H1 (cell line): ENCODE data around the gene GRID2. TPM values are rescaled to one million over a fixed set of nuclear protein-coding genes. Genes with fewer than 3 reads are reported as not detected.
A peak's percentile ranks its signal among the peaks of the same experiment; 100 is the strongest.

Experiments used
- CTCF ChIA-PET: fragments of 300-600 bp; sonication (Branson Sonifier 250); formaldehyde crosslinking; loops from one replicate; lab custom pipeline; 2021; ENCODE audit not compliant: partially characterized antibody; lab: Charles Lee
- POLR2A ChIA-PET: fragments of 300-600 bp; sonication (Branson Sonifier 250); formaldehyde crosslinking; loops from one replicate; lab custom pipeline; 2021; ENCODE audit warnings: inconsistent platforms; ENCODE audit not compliant: partially characterized antibody; lab: Charles Lee
- DNase-seq, 2 experiments: peaks; one replicate each; pipeline versions ENCODE4 v3.0.0 to v3.0.0-alpha.2; 2010 to 2022; ENCODE audit warnings: low spot score in 2 of 2, low read depth in 1 of 2, mixed read lengths in 1 of 2
- FAIRE-seq: peaks from 2 replicates; lab custom pipeline; 2011; peaks lifted over from hg19 to GRCh38; lab: Jason Lieb, UNC
- H2AFZ ChIP-seq: 2 replicates; pipeline ENCODE4 v1.8.1; 2012; ENCODE audit warnings: low read length, inconsistent platforms
- H2AK5ac ChIP-seq: 2 replicates; pipeline ENCODE4 v1.6.1; 2013; ENCODE audit warnings: low read depth, low read length
- H2BK120ac ChIP-seq: replicated peaks from 2 replicates; pipeline ENCODE3; 2013; ENCODE audit warnings: low read depth, low read length, inconsistent platforms
- H2BK12ac ChIP-seq: 2 replicates; pipeline ENCODE4 v1.6.1; 2013; ENCODE audit warnings: low read depth, low read length
- H2BK15ac ChIP-seq: 2 replicates; pipeline ENCODE4 v1.6.1; 2013; ENCODE audit warnings: low read length
- H2BK20ac ChIP-seq: 2 replicates; pipeline ENCODE4 v1.6.1; 2013; ENCODE audit warnings: low read length
- H2BK5ac ChIP-seq: 2 replicates; pipeline ENCODE4 v1.6.1; 2013; ENCODE audit warnings: low read depth, low read length
- H3K14ac ChIP-seq: 2 replicates; pipeline ENCODE4 v1.6.1; 2013; ENCODE audit warnings: inconsistent platforms; ENCODE audit not compliant: insufficient read length
- H3K18ac ChIP-seq: 2 replicates; pipeline ENCODE4 v1.6.1; 2013; ENCODE audit warnings: low read length; ENCODE audit errors: extremely low read depth
- H3K23ac ChIP-seq: 2 replicates; pipeline ENCODE4 v1.6.1; 2013; ENCODE audit warnings: inconsistent platforms; ENCODE audit not compliant: insufficient read length
- H3K23me2 ChIP-seq: 2 replicates; pipeline ENCODE4 v1.6.1; 2013; ENCODE audit warnings: low read depth, low read length
- H3K27ac ChIP-seq: 2 replicates; pipeline ENCODE4 v1.6.1; 2011; ENCODE audit warnings: low read depth, low read length, inconsistent platforms
- H3K27me3 ChIP-seq, 4 experiments: replicated peaks in 1 of 4; 1 replicate in 1 of 4; 2 replicates in 3 of 4; pipeline versions ENCODE4 v1.6.1 to v1.8.1; 2011 to 2013; ENCODE audit warnings: low read length in 3 of 4, mild to moderate bottlenecking in 3 of 4, inconsistent platforms in 2 of 4, mixed read lengths in 2 of 4, moderate library complexity in 1 of 4; ENCODE audit not compliant: control insufficient read depth in 3 of 4, insufficient read depth in 3 of 4; ENCODE audit errors: extremely low read depth in 1 of 4
- H3K36me3 ChIP-seq, 4 experiments: 2 replicates each; pipeline versions ENCODE4 v1.6.1 to v1.8.1; 2011 to 2013; ENCODE audit warnings: mild to moderate bottlenecking in 4 of 4, low read length in 3 of 4, moderate library complexity in 2 of 4, control low read depth in 1 of 4, inconsistent platforms in 1 of 4; ENCODE audit not compliant: insufficient read depth in 4 of 4, control insufficient read depth in 2 of 4
- H3K4ac ChIP-seq: replicated peaks from 2 replicates; pipeline ENCODE3; 2013; ENCODE audit warnings: low read length, low read depth, mixed read lengths, inconsistent platforms; ENCODE audit not compliant: insufficient read length
- H3K4me1 ChIP-seq, 4 experiments: replicated peaks in 1 of 4; 1 replicate in 1 of 4; 2 replicates in 3 of 4; pipeline versions ENCODE4 v1.6.1 to v1.8.1; 2011 to 2013; ENCODE audit warnings: low read length in 3 of 4, inconsistent platforms in 2 of 4, mixed read lengths in 1 of 4; ENCODE audit not compliant: insufficient read depth in 4 of 4, control insufficient read depth in 3 of 4
- H3K4me2 ChIP-seq, 2 experiments: 2 replicates each; pipeline versions ENCODE4 v1.6.1 to v1.8.1; 2011 to 2013; ENCODE audit warnings: low read depth in 2 of 2, low read length in 2 of 2, control low read depth in 1 of 2, inconsistent platforms in 1 of 2, mild to moderate bottlenecking in 1 of 2; ENCODE audit not compliant: insufficient read depth in 1 of 2
- H3K4me3 ChIP-seq, 4 experiments: fragments of 200-600, 300-600 bp in 1 of 4; sonication (generic), shearing (Covaris generic), sonication (Bioruptor Twin) in 1 of 4; 2 replicates each; pipeline versions ENCODE4 v1.5.1 to v1.8.1; 2011 to 2016; ENCODE audit warnings: low read length in 4 of 4, low read depth in 3 of 4, control low read depth in 2 of 4, inconsistent platforms in 2 of 4, mild to moderate bottlenecking in 2 of 4, mixed read lengths in 1 of 4, moderate library complexity in 1 of 4; ENCODE audit not compliant: insufficient read depth in 2 of 4; ENCODE audit errors: extremely low read depth in 1 of 4
- H3K56ac ChIP-seq: replicated peaks from 2 replicates; pipeline ENCODE3; 2013; ENCODE audit warnings: low read depth, mild to moderate bottlenecking, mixed read lengths, low read length, inconsistent platforms; ENCODE audit not compliant: insufficient read length
- H3K79me1 ChIP-seq: 2 replicates; pipeline ENCODE4 v1.6.1; 2013; ENCODE audit warnings: low read depth, low read length, control low read depth
- H3K79me2 ChIP-seq, 2 experiments: 2 replicates each; pipeline versions ENCODE4 v1.6.1 to v1.8.1; 2012 to 2013; ENCODE audit warnings: low read length in 2 of 2, mild to moderate bottlenecking in 2 of 2, inconsistent platforms in 1 of 2; ENCODE audit not compliant: insufficient read depth in 2 of 2, control insufficient read depth in 1 of 2
- H3K9ac ChIP-seq, 4 experiments: replicated peaks in 1 of 4; 1 replicate in 1 of 4; 2 replicates in 3 of 4; pipeline versions ENCODE4 v1.6.1 to v1.8.1; 2011 to 2013; ENCODE audit warnings: low read depth in 3 of 4, low read length in 3 of 4, control low read depth in 2 of 4, mild to moderate bottlenecking in 2 of 4, moderate library complexity in 2 of 4, inconsistent platforms in 1 of 4; ENCODE audit errors: extremely low read depth in 1 of 4
- H3K9me3 ChIP-seq, 2 experiments: 2 replicates each; pipeline versions ENCODE4 v1.6.1 to v1.8.1; 2012 to 2013; ENCODE audit warnings: mild to moderate bottlenecking in 2 of 2, moderate library complexity in 2 of 2, control low read depth in 1 of 2, inconsistent platforms in 1 of 2, low read depth in 1 of 2, low read length in 1 of 2, mixed read lengths in 1 of 2; ENCODE audit not compliant: insufficient read depth in 2 of 2
- H4K20me1 ChIP-seq, 2 experiments: replicated peaks in 1 of 2; 2 replicates each; pipeline versions ENCODE3 to v1.8.1; 2011 to 2013; ENCODE audit warnings: inconsistent platforms in 2 of 2, low read length in 2 of 2, mild to moderate bottlenecking in 1 of 2; ENCODE audit not compliant: insufficient read depth in 2 of 2, control insufficient read depth in 1 of 2
- H4K5ac ChIP-seq: 2 replicates; pipeline ENCODE4 v1.6.1; 2013; ENCODE audit warnings: low read length, low read depth, mixed read lengths, inconsistent platforms; ENCODE audit not compliant: insufficient read length
- H4K8ac ChIP-seq: 2 replicates; pipeline ENCODE4 v1.8.0; 2013; ENCODE audit warnings: mild to moderate bottlenecking, moderate library complexity, low read length, inconsistent platforms; ENCODE audit not compliant: insufficient read depth; ENCODE audit errors: extremely low read depth
- H4K91ac ChIP-seq: replicated peaks from 2 replicates; pipeline ENCODE3; 2013; ENCODE audit warnings: low read length, mixed read lengths, inconsistent platforms; ENCODE audit not compliant: insufficient read length
- MAFK ChIP-seq: IDR thresholded peaks from 2 replicates; pipeline ENCODE4 v1.6.1; 2012; ENCODE audit warnings: low read depth, mild to moderate bottlenecking, improper control_type of control experiment, low read length
- POLR2A ChIP-seq, 2 experiments: IDR thresholded peaks; 1 replicate in 1 of 2; 2 replicates in 1 of 2; pipeline ENCODE4 v1.6.1; 2011; ENCODE audit warnings: low read depth in 2 of 2, low read length in 2 of 2, mild to moderate bottlenecking in 2 of 2; ENCODE audit errors: control extremely low read depth in 1 of 2
- polyA plus RNA-seq, 7 experiments: library from polyadenylated mRNA; depleted of rRNA in 3 of 7; stranded (reverse) in 5 of 7; unstranded in 2 of 7; fragments of >200 nt in 5 of 7; fragments of 200-250 nt in 2 of 7; gene quantifications; 1 replicate in 5 of 7; 2 replicates in 1 of 7; 4 replicates in 1 of 7; pipeline versions ENCODE4 v1.2.1 to v1.2.3, GENCODE V29; 2011 to 2013; ENCODE audit warnings: missing spikeins in 2 of 7, mixed read lengths in 2 of 7
- total RNA-seq: library from RNA; stranded (reverse); fragmentation: NEBNext Ultra II Directional; extraction: Animal tissue kit (Norgen Biotek cat#: 25700); gene quantifications from 2 replicates; pipeline ENCODE4 v1.2.1, GENCODE V29; 2021

Gene GRID2
- total and polyA plus RNA-seq, 2 of the 8 experiments (the other 6 are each of a cell fraction or from before 2014, with no cell fraction given): 31.1 to 81.9 TPM

DNA sequence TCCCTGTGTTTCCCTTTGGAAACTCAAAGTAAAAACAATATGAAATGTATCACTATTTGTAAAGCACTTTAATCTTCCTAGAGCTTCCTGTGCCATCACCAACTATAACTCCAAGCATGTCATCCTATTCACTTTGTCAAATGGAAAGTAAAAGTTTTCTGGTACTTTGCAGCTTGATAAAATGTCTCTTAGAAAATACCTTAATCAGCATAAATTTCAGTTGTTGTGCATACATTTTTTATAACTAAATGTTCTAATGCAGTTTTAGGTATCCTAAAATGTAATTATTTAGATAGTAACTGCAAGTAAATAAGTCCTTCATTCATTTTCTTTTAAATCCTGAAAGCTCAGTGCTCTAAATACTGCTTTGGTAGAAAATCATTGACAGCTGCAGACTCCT is 558.7 kb downstream of the GRID2 start:
- no peak for FAIRE-seq
- Histone ChIP-seq H4K91ac (no peak overlapping the region), H3K9ac (no peak overlapping the region), H4K5ac (no peak overlapping the region), H4K20me1 (no peaks in the 10 kb centered on the region), H2BK120ac (no peak overlapping the region), H3K23ac (no peak overlapping the region), H3K27me3 (no peaks in the 10 kb centered on the region), H3K14ac (no peak overlapping the region), H3K4me1 (no peaks in the 10 kb centered on the region), H4K8ac (no peak overlapping the region), H3K23me2 (no peaks in the 10 kb centered on the region), H3K79me2 (no peaks in the 10 kb centered on the region), H3K27ac (no peak overlapping the region), H2AFZ (no peak overlapping the region), H2AK5ac (no peak overlapping the region), H3K9me3 (no peaks in the 10 kb centered on the region), H3K4me3 (no peak overlapping the region)
- DNase-seq: no peak
- no peak for TF ChIP-seq POLR2A (IDR thresholded peaks at IDR 0.05; ENCODE audit: control extremely low read depth in 1 of 2, low read depth in 2 of 2, low read length in 2 of 2)
- peak; percentile 63; the same call in 1 of the 2 replicates for TF ChIP-seq MAFK
- TF ChIP-seq, all 59 proteins: peak for 1
- Histone ChIP-seq H2BK20ac (no peak overlapping the region), H3K18ac (no peak overlapping the region), H2BK5ac (no peak overlapping the region), H3K56ac (no peak overlapping the region), H3K4ac (no peak overlapping the region), H2BK12ac (no peak overlapping the region), H3K36me3 (peaks cover 0 to 7% (median 3%) of the 10 kb centered on the region in 4 experiments; a peak in 3 of 8 replicates), H3K79me1 (no peaks in the 10 kb centered on the region), H2BK15ac (no peak overlapping the region), H3K4me2 (no peak overlapping the region)
- POLR2A ChIA-PET: interaction anchor here (1.0 kb wide), 1 partner anchor 10 kb away, joined by 3 read pairs; no protein-coding TSS in a partner anchor
- CTCF ChIA-PET: interaction anchor here (0.6 kb wide), 1 partner anchor 310 kb away, joined by 3 read pairs; no protein-coding TSS in a partner anchor
